Gastrocnemius medialis (tissue), 4 donors: ENCODE results near the gene SLC35F1. TPM values are rescaled to one million over a fixed set of nuclear protein-coding genes. Genes with fewer than 3 reads are reported as not detected.

Source experiments
- ATAC-seq, 2 donors: fragments of 150-250 bp; one replicate each; pipeline ENCODE4 v1.9.1; 2016
- DNase-seq, 2 donors: peaks; one replicate each; pipeline ENCODE4 v3.0.0-alpha.2; 2019
- H3K27ac ChIP-seq, 4 donors: fragments of 200-600 bp; sonication (generic); 1 replicate in 1 of 4; 2 replicates in 3 of 4; pipeline ENCODE4 v1.5.1; 2016 to 2018; ENCODE audit warnings: mild to moderate bottlenecking in 2 of 4, moderate library complexity in 1 of 4
- H3K27me3 ChIP-seq, 3 donors: fragments of 200-600 bp; sonication (generic) in 2 of 3; 1 replicate in 1 of 3; 2 replicates in 2 of 3; pipeline versions ENCODE4 v1.5.1 to v1.6.0; 2016 to 2019; ENCODE audit warnings: mild to moderate bottlenecking in 1 of 3, moderate library complexity in 1 of 3
- H3K36me3 ChIP-seq, 2 donors: fragments of 200-600 bp; sonication (generic) in 1 of 2; one replicate each; pipeline ENCODE4 v1.5.1; 2017 to 2018
- H3K4me1 ChIP-seq, 2 donors: fragments of 200-600 bp; sonication (generic) in 1 of 2; one replicate each; pipeline ENCODE4 v1.5.1; 2016 to 2017; ENCODE audit warnings: mild to moderate bottlenecking in 2 of 2
- H3K4me3 ChIP-seq, 4 donors: fragments of 200-600 bp; sonication (generic) in 3 of 4; 1 replicate in 1 of 4; 2 replicates in 3 of 4; pipeline ENCODE4 v1.5.1; 2016 to 2019; ENCODE audit warnings: mild to moderate bottlenecking in 2 of 4
- H3K9me3 ChIP-seq, 3 donors: fragments of 200-600 bp; sonication (generic) in 2 of 3; 1 replicate in 1 of 3; 2 replicates in 2 of 3; pipeline ENCODE4 v1.5.1; 2016 to 2019
- CTCF ChIP-seq, 5 experiments: fragments of 450-650 bp in 3 of 5; fragments of 200-600 bp in 2 of 5; sonication (generic) in 2 of 5; IDR thresholded peaks in 4 of 5; conservative IDR thresholded peaks in 1 of 5; 1 replicate in 4 of 5; 2 replicates in 1 of 5; pipeline ENCODE4 v1.5.1; 2016 to 2019; ENCODE audit warnings: antibody characterized with exemption in 5 of 5, mild to moderate bottlenecking in 3 of 5, moderate library complexity in 3 of 5
- POLR2A ChIP-seq, 2 donors: fragments of 450-650 bp; IDR thresholded peaks; one replicate each; pipeline ENCODE4 v1.6.1; 2017; ENCODE audit warnings: antibody characterized with exemption in 2 of 2, mild to moderate bottlenecking in 2 of 2, moderate library complexity in 2 of 2
- in situ Hi-C, 4 donors: fragments of 200-750 bp; cut with MboI; loops; one replicate each; pipeline versions ENCODE4 v1.15.0 to v1.8.0; 2017; ENCODE audit warnings: low sequenced_read_pairs in 4 of 4
- intact Hi-C: fragments of 100-400 bp; cut with DNase I; formaldehyde crosslinking; loops from one replicate; pipeline ENCODE4 v1.15.1; 2023; ENCODE audit warnings: low total_unique reads
- total RNA-seq, 4 donors: library from RNA; depleted of rRNA; stranded (reverse); fragments of >200 nt; gene quantifications; one replicate each; pipeline versions ENCODE4 v1.1.0 to v1.2.3, GENCODE V29; 2016

The SLC35F1 gene
- total RNA-seq, 4 donors from 2014 or later: 0.13 to 0.29 TPM; not detected in 2

- TF ChIP-seq CTCF (IDR thresholded peaks at IDR 0.05 in 4 of 5, conservative IDR thresholded peaks at IDR 0.05 in 1 of 5): no peak
- TF ChIP-seq POLR2A (IDR thresholded peaks at IDR 0.05): no peak
- intact Hi-C loops: no loop called here
Measured at GRCh38 chr6:118249680-118250079, 342.6 kb downstream of the SLC35F1 start.

GRCh38 chr6:118252474-118252873, 345.4 kb downstream of the SLC35F1 start:
- intact Hi-C loops: no loop called here
- H3K27me3 ChIP-seq: no peaks in the 10 kb centered on the region

More at GRCh38 chr6:118249680-118250079, 342.6 kb downstream of the SLC35F1 start:
- no peak for ATAC-seq
- H3K27ac ChIP-seq: no peak overlapping the region
- in situ Hi-C loops: loop anchor here in 2 of 4 donors (10.0 to 25.0 kb wide), 2 partner anchors 265 to 287 kb away; no protein-coding TSS in a partner anchor
- no peaks in the 10 kb centered on the region for H3K9me3 ChIP-seq
- no peaks in the 10 kb centered on the region for H3K36me3 ChIP-seq
- no peaks in the 10 kb centered on the region for H3K4me1 ChIP-seq
- no peaks in the 10 kb centered on the region for H3K27me3 ChIP-seq
- H3K4me3 ChIP-seq: no peak overlapping the region
- no peak for DNase-seq

GRCh38 chr6:118253741-118254140, 346.7 kb downstream of the SLC35F1 start:
- H3K36me3 ChIP-seq: no peaks in the 10 kb centered on the region
- TF ChIP-seq CTCF (IDR thresholded peaks at IDR 0.05 in 4 of 5, conservative IDR thresholded peaks at IDR 0.05 in 1 of 5) (no peak), POLR2A (IDR thresholded peaks at IDR 0.05) (no peak)
- H3K27ac ChIP-seq: no peak overlapping the region
- ATAC-seq (no peak), DNase-seq (no peak)
- H3K4me3 ChIP-seq: no peak overlapping the region
- H3K4me1 ChIP-seq: no peaks in the 10 kb centered on the region
- H3K9me3 ChIP-seq: no peaks in the 10 kb centered on the region
- intact Hi-C loops (no loop called here), in situ Hi-C loops (loop anchor here in 2 of 4 donors (10.0 to 25.0 kb wide), 2 partner anchors 269 to 291 kb away; no protein-coding TSS in a partner anchor)
- H3K27me3 ChIP-seq: no peaks in the 10 kb centered on the region

More at GRCh38 chr6:118252474-118252873, 345.4 kb downstream of the SLC35F1 start:
- no peaks in the 10 kb centered on the region for H3K4me1 ChIP-seq
- TF ChIP-seq POLR2A (IDR thresholded peaks at IDR 0.05): no peak
- no peak for TF ChIP-seq CTCF (IDR thresholded peaks at IDR 0.05 in 4 of 5, conservative IDR thresholded peaks at IDR 0.05 in 1 of 5)
- in situ Hi-C loops: loop anchor here in 2 of 4 donors (10.0 to 25.0 kb wide), 2 partner anchors 268 to 290 kb away; no protein-coding TSS in a partner anchor
- DNase-seq: no peak
- H3K27ac ChIP-seq: no peak overlapping the region
- no peak for ATAC-seq
- no peaks in the 10 kb centered on the region for H3K9me3 ChIP-seq
- H3K4me3 ChIP-seq: no peak overlapping the region
- no peaks in the 10 kb centered on the region for H3K36me3 ChIP-seq

- ATAC-seq (no peak), DNase-seq (no peak)
- Histone ChIP-seq H3K9me3 (no peaks in the 10 kb centered on the region), H3K27ac (no peak overlapping the region), H3K4me1 (no peaks in the 10 kb centered on the region), H3K27me3 (no peaks in the 10 kb centered on the region), H3K36me3 (no peaks in the 10 kb centered on the region), H3K4me3 (no peak overlapping the region)
- intact Hi-C loops: no loop called here
- in situ Hi-C loops: loop anchor here in 3 of 4 donors (10.0 to 25.0 kb wide), 2 partner anchors 286 to 299 kb away; no protein-coding TSS in a partner anchor
- no peak for TF ChIP-seq POLR2A (IDR thresholded peaks at IDR 0.05)
- TF ChIP-seq CTCF (IDR thresholded peaks at IDR 0.05 in 4 of 5, conservative IDR thresholded peaks at IDR 0.05 in 1 of 5): no peak
Measured at GRCh38 chr6:118260833-118261232, 353.8 kb downstream of the SLC35F1 start.
